ENCODE results near the gene POLD4. TPM values are rescaled to one million over a fixed set of nuclear protein-coding genes. Genes with fewer than 3 reads are reported as not detected.

POLD4 gene
- total RNA-seq, 1 donor from 2014 or later, result 19.8 TPM

DNA sequence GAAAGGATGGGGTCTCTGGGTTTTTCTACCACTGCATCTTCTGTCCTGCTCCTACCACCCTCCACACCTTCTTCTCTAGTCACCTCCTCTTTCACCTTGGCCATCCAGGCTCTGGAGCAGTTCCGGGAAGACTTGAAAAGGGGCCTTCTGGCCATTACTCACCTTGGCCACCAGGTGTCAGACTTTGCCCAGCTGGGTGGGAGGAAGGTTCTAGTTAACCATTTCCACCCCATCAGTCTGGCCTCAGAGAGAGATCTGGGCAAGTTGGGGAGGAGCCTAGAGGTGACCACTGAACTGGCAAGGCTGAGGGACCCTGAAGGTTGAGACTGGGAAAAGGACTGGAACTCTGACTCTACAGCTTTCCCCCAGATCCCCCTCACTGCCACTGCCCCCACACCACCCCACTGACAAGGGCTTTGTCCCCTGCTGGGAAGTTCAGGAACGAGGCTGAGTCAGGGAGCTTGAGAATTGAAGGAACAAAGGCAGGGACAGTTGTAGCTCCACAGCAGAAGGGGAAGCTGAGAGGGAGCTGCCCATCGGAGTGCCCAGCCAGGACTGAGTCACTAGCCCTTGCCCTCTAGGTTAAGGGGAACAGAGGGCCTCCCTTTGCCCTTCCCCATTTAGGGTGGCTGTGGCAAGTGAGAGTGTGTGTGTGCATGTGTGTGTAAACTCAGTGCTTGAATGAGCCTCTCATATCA is 3.7 kb upstream of the POLD4 start:
- Mint-ChIP-seq H3K9me3 (ENCODE audit: low read depth) (no peaks in the 10 kb centered on the region), H3K36me3 (ENCODE audit: insufficient read depth) (no peaks in the 10 kb centered on the region), H3K4me3 (ENCODE audit: low read depth) (peak overlapping the region; percentile 9), H3K4me1 (ENCODE audit: low read depth) (peaks cover 22% of the 10 kb centered on the region), H3K27me3 (peaks cover 4% of the 10 kb centered on the region), H3K27ac (peak overlapping the region; percentile 82)
- TF ChIP-seq, protein P1, sequence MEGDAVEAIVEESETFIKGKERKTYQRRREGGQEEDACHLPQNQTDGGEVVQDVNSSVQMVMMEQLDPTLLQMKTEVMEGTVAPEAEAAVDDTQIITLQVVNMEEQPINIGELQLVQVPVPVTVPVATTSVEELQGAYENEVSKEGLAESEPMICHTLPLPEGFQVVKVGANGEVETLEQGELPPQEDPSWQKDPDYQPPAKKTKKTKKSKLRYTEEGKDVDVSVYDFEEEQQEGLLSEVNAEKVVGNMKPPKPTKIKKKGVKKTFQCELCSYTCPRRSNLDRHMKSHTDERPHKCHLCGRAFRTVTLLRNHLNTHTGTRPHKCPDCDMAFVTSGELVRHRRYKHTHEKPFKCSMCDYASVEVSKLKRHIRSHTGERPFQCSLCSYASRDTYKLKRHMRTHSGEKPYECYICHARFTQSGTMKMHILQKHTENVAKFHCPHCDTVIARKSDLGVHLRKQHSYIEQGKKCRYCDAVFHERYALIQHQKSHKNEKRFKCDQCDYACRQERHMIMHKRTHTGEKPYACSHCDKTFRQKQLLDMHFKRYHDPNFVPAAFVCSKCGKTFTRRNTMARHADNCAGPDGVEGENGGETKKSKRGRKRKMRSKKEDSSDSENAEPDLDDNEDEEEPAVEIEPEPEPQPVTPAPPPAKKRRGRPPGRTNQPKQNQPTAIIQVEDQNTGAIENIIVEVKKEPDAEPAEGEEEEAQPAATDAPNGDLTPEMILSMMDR (IDR thresholded peaks at IDR 0.05; ENCODE audit: unreplicated experiment), result peak; percentile 94
- DNase-seq (ENCODE audit: low spot score, unreplicated experiment), result peak; percentile 61

DNA sequence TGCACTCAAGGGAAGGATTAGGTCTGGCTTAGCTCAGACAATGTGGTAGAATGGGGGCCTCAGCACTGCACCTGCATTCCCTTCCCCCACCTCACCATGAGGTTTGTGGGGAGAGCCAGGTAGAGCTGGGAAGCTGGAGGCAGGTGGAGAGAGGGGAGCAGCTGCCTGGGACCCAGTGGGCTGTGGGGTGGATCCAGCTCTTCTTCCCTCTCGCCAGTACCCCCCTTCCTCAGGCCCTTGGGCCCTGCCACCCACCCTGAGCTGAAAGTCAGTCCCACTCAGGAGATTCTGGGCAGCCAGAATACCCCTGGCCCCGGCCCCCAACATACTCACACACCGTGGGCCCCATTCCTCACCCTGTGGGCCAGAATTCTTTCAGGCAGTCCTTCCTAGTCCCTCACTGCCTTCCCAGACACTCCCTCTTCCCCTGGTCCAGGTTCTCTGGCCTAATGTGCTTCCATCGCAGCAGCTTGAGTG is 3.1 kb upstream of the POLD4 start:
- Mint-ChIP-seq H3K4me3 (ENCODE audit: low read depth) (peak overlapping the region; percentile 9), H3K9me3 (ENCODE audit: low read depth) (no peaks in the 10 kb centered on the region), H3K27ac (peak overlapping the region; percentile 69), H3K27me3 (peaks cover 4% of the 10 kb centered on the region), H3K4me1 (ENCODE audit: low read depth) (peaks cover 22% of the 10 kb centered on the region), H3K36me3 (ENCODE audit: insufficient read depth) (no peaks in the 10 kb centered on the region)
- TF ChIP-seq, protein P1 (IDR thresholded peaks at IDR 0.05; ENCODE audit: unreplicated experiment), result no peak
- no peak for DNase-seq (ENCODE audit: low spot score, unreplicated experiment)

- no peak for DNase-seq (ENCODE audit: low spot score, unreplicated experiment)
- H3K27ac Mint-ChIP-seq, result no peak overlapping the region
- H3K36me3 Mint-ChIP-seq (ENCODE audit: insufficient read depth), result no peaks in the 10 kb centered on the region
- no peak overlapping the region for H3K4me3 Mint-ChIP-seq (ENCODE audit: low read depth)
- peaks cover 4% of the 10 kb centered on the region for H3K27me3 Mint-ChIP-seq
- H3K4me1 Mint-ChIP-seq (ENCODE audit: low read depth), result peaks cover 22% of the 10 kb centered on the region
- no peaks in the 10 kb centered on the region for H3K9me3 Mint-ChIP-seq (ENCODE audit: low read depth)
- TF ChIP-seq, protein P1 (IDR thresholded peaks at IDR 0.05; ENCODE audit: unreplicated experiment), result no peak
These were observed 2.5 kb upstream of the POLD4 start for GRCh38 chr11:67355794-67356386.

- Mint-ChIP-seq H3K27ac (peak overlapping the region; percentile 33), H3K9me3 (ENCODE audit: low read depth) (no peaks in the 10 kb centered on the region), H3K36me3 (ENCODE audit: insufficient read depth) (no peaks in the 10 kb centered on the region), H3K4me3 (ENCODE audit: low read depth) (no peak overlapping the region), H3K27me3 (peaks cover 4% of the 10 kb centered on the region), H3K4me1 (ENCODE audit: low read depth) (peaks cover 22% of the 10 kb centered on the region)
- TF ChIP-seq, protein P1 (IDR thresholded peaks at IDR 0.05; ENCODE audit: unreplicated experiment), result no peak
- no peak for DNase-seq (ENCODE audit: low spot score, unreplicated experiment)
These were observed 1.9 kb upstream of the POLD4 start for GRCh38 chr11:67355023-67355793.

Measured in progenitor cell of endocrine pancreas (in vitro differentiated cells).